Ishikawa (cell line): Measurements from ENCODE around the gene AGXT.

Experiments used
- CEBPB ChIP-seq: IDR thresholded peaks from 2 replicates; pipeline ENCODE4 v1.6.1; 2012
- CREB1 ChIP-seq: IDR thresholded peaks from 2 replicates; pipeline ENCODE4 v1.6.1; 2012; ENCODE audit warnings: low read depth
- EGR1 ChIP-seq: IDR thresholded peaks from 2 replicates; pipeline ENCODE4 v1.6.1; 2012
- EP300 ChIP-seq: IDR thresholded peaks from 2 replicates; pipeline ENCODE4 v1.6.1; 2012; ENCODE audit warnings: borderline replicate concordance
- FOXM1 ChIP-seq: IDR thresholded peaks from 2 replicates; pipeline ENCODE4 v1.6.1; 2012; ENCODE audit warnings: low read depth, borderline replicate concordance
- NFIC ChIP-seq: IDR thresholded peaks from 2 replicates; pipeline ENCODE4 v1.6.1; 2012
- RAD21 ChIP-seq: IDR thresholded peaks from 2 replicates; pipeline ENCODE4 v1.6.1; 2012; ENCODE audit warnings: low read depth
- REST ChIP-seq: IDR thresholded peaks from 2 replicates; pipeline ENCODE4 v1.6.1; 2012; ENCODE audit warnings: low read depth, mild to moderate bottlenecking
- TAF1 ChIP-seq: IDR thresholded peaks from 2 replicates; pipeline ENCODE4 v1.6.1; 2012; ENCODE audit warnings: low read depth, mild to moderate bottlenecking
- TCF12 ChIP-seq: IDR thresholded peaks from 2 replicates; pipeline ENCODE4 v1.6.1; 2012; ENCODE audit warnings: low read depth
- TEAD4 ChIP-seq: IDR thresholded peaks from 2 replicates; pipeline ENCODE4 v1.6.1; 2012
- ZBTB7A ChIP-seq: IDR thresholded peaks from 2 replicates; pipeline ENCODE4 v1.6.1; 2012; ENCODE audit warnings: low read depth
- TF ChIP-seq, protein P1 (sequence below): IDR thresholded peaks from 2 replicates; pipeline ENCODE4 v1.6.1; 2012

- TF ChIP-seq EP300 (no peak), TEAD4 (no peak), EGR1 (no peak), ZBTB7A (no peak), FOXM1 (no peak), REST (no peak), TAF1 (no peak), NFIC (0 out of 2 replicates have a peak, but pooled peaks have one; percentile 22), CREB1 (no peak), RAD21 (no peak), TCF12 (no peak), CEBPB (no peak)
- TF ChIP-seq, protein P1, sequence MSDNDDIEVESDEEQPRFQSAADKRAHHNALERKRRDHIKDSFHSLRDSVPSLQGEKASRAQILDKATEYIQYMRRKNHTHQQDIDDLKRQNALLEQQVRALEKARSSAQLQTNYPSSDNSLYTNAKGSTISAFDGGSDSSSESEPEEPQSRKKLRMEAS = no peak
Observed at GRCh38 chr2:240846873-240847595, 21.6 kb upstream of the AGXT start.
